ENCODE results near the gene PRR20A. TPM values are rescaled to one million over a fixed set of nuclear protein-coding genes. Genes with fewer than 3 reads are reported as not detected.

The PRR20A gene
- total RNA-seq, 2 experiments from 2014 or later, result not detected

Other genes starting within 250 kb of the PRR20A start
- gene PRR20B, start 6.6 kb downstream of the PRR20A start, total RNA-seq, result not detected
- gene PRR20C, start 13.1 kb downstream of the PRR20A start, total RNA-seq, result not detected
- gene PRR20D, start 19.7 kb downstream of the PRR20A start, total RNA-seq, result not detected
- not detected for gene PRR20E, start 26.3 kb downstream of the PRR20A start, total RNA-seq